Measurements from ENCODE around the gene ERC2.

- TF ChIP-seq POLR2A (IDR thresholded peaks at IDR 0.05) (no peak), POLR2AphosphoS5 (IDR thresholded peaks at IDR 0.05) (no peak)
Measured at GRCh38 chr3:56003129-56003528, 465.1 kb downstream of the ERC2 start.

All from breast epithelium (tissue), 3 donors.